Mesenchymal stem cell (in vitro differentiated cells and primary cell): ENCODE data around the gene NPLOC4.

Source experiments
- DNase-seq: peaks from one replicate; pipeline ENCODE4 v3.0.0-alpha.2; 2013
- H2AFZ ChIP-seq: one replicate; pipeline ENCODE4 v1.6.1; 2013; ENCODE audit warnings: low read depth, mild to moderate bottlenecking, control low read depth, inconsistent platforms, low read length, moderate library complexity
- H2AK5ac ChIP-seq: 2 replicates; pipeline ENCODE4 v1.6.1; 2013; ENCODE audit warnings: low read length, moderate library complexity, mild to moderate bottlenecking, inconsistent platforms; ENCODE audit not compliant: severe bottlenecking
- H2BK120ac ChIP-seq: one replicate; pipeline ENCODE4 v1.6.1; 2013; ENCODE audit warnings: low read depth, mild to moderate bottlenecking, inconsistent platforms, low read length, moderate library complexity
- H2BK12ac ChIP-seq, 2 experiments: one replicate each; pipeline ENCODE4 v1.6.1; 2013; ENCODE audit warnings: inconsistent platforms in 2 of 2, low read length in 2 of 2, mild to moderate bottlenecking in 2 of 2, moderate library complexity in 2 of 2, control low read depth in 1 of 2
- H2BK15ac ChIP-seq: one replicate; pipeline ENCODE4 v1.6.1; 2013; ENCODE audit warnings: mild to moderate bottlenecking, low read depth, inconsistent platforms; ENCODE audit not compliant: poor library complexity, severe bottlenecking
- H2BK5ac ChIP-seq: 2 replicates; pipeline ENCODE4 v1.6.1; 2013; ENCODE audit warnings: low read depth, mild to moderate bottlenecking, low read length, control low read depth, inconsistent platforms; ENCODE audit not compliant: poor library complexity, severe bottlenecking
- H3K14ac ChIP-seq, 2 experiments: one replicate each; pipeline ENCODE4 v1.6.1; 2013; ENCODE audit warnings: inconsistent platforms in 2 of 2, low read length in 2 of 2, control low read depth in 1 of 2, mild to moderate bottlenecking in 1 of 2, moderate library complexity in 1 of 2
- H3K18ac ChIP-seq, 2 experiments: one replicate each; pipeline ENCODE4 v1.6.1; 2013; ENCODE audit warnings: inconsistent platforms in 2 of 2, low read length in 2 of 2, control low read depth in 1 of 2, low read depth in 1 of 2, mild to moderate bottlenecking in 1 of 2
- H3K23ac ChIP-seq, 2 experiments: one replicate each; pipeline ENCODE4 v1.6.1; 2013; ENCODE audit warnings: inconsistent platforms in 2 of 2, low read length in 2 of 2, mild to moderate bottlenecking in 2 of 2, moderate library complexity in 2 of 2, control low read depth in 1 of 2
- H3K27ac ChIP-seq: 2 replicates; pipeline ENCODE4 v1.5.1; 2013; ENCODE audit warnings: mild to moderate bottlenecking, moderate library complexity, low read length, control low read depth, inconsistent platforms; ENCODE audit not compliant: poor library complexity, severe bottlenecking
- H3K27me3 ChIP-seq, 2 experiments: 2 replicates each; pipeline versions ENCODE4 v1.6.1 to v1.7.0; 2013; ENCODE audit warnings: low read length in 2 of 2, mild to moderate bottlenecking in 2 of 2, moderate library complexity in 2 of 2, control low read depth in 1 of 2, inconsistent platforms in 1 of 2; ENCODE audit not compliant: control insufficient read depth in 1 of 2, insufficient read depth in 1 of 2
- H3K36me3 ChIP-seq, 2 experiments: 2 replicates each; pipeline versions ENCODE4 v1.6.1 to v1.7.0; 2013; ENCODE audit warnings: low read length in 2 of 2, control low read depth in 1 of 2, inconsistent platforms in 1 of 2, low read depth in 1 of 2, mild to moderate bottlenecking in 1 of 2; ENCODE audit not compliant: insufficient read depth in 2 of 2, control insufficient read depth in 1 of 2
- H3K4ac ChIP-seq, 2 experiments: one replicate each; pipeline ENCODE4 v1.6.1; 2013; ENCODE audit warnings: inconsistent platforms in 2 of 2, low read length in 2 of 2, mild to moderate bottlenecking in 2 of 2, moderate library complexity in 2 of 2, control low read depth in 1 of 2, low read depth in 1 of 2
- H3K4me1 ChIP-seq: 2 replicates; pipeline ENCODE4 v1.6.1; 2013; ENCODE audit warnings: low read depth, low read length, control low read depth; ENCODE audit not compliant: control insufficient read depth, insufficient read depth
- H3K4me2 ChIP-seq: 2 replicates; pipeline ENCODE4 v1.6.1; 2013; ENCODE audit warnings: low read length, mild to moderate bottlenecking, inconsistent platforms; ENCODE audit not compliant: poor library complexity, severe bottlenecking
- H3K4me3 ChIP-seq, 2 experiments: 2 replicates each; pipeline versions ENCODE4 v1.5.1 to v1.7.0; 2013; ENCODE audit warnings: low read length in 2 of 2, mild to moderate bottlenecking in 2 of 2, control low read depth in 1 of 2, low read depth in 1 of 2; ENCODE audit not compliant: insufficient read depth in 1 of 2
- H3K79me1 ChIP-seq: replicated peaks from 2 replicates; pipeline ENCODE4 v1.6.1; 2013; ENCODE audit warnings: mild to moderate bottlenecking, control low read depth, low read length, inconsistent platforms; ENCODE audit not compliant: poor library complexity, severe bottlenecking
- H3K9ac ChIP-seq: 2 replicates; pipeline ENCODE4 v1.7.0; 2013; ENCODE audit warnings: mild to moderate bottlenecking, low read length, moderate library complexity
- H3K9me3 ChIP-seq: 2 replicates; pipeline ENCODE4 v1.7.0; 2013; ENCODE audit warnings: mild to moderate bottlenecking, low read length; ENCODE audit not compliant: control insufficient read depth
- H4K8ac ChIP-seq: one replicate; pipeline ENCODE4 v1.6.1; 2013; ENCODE audit warnings: inconsistent platforms, mild to moderate bottlenecking, low read length, moderate library complexity
- H4K91ac ChIP-seq: one replicate; pipeline ENCODE4 v1.6.1; 2013; ENCODE audit warnings: mild to moderate bottlenecking, low read length, inconsistent platforms
- WGBS: methylation state at CpG from one replicate; pipeline ENCODE4 v1.1.7; 2013; ENCODE audit warnings: mixed read lengths; 5-methylcytosine and 5-hydroxymethylcytosine counted together

The NPLOC4 gene

GRCh38 chr17:81535480-81536298 is 101.2 kb downstream of the NPLOC4 start:
- Histone ChIP-seq H4K91ac (no peak overlapping the region), H3K36me3 (peaks cover 21 to 30% of the 10 kb centered on the region in 2 experiments), H2BK12ac (no peak overlapping the region), H3K4me2 (no peak overlapping the region), H2BK120ac (no peak overlapping the region), H3K4me1 (peaks cover 23% of the 10 kb centered on the region), H3K18ac (no peak overlapping the region), H2AFZ (no peak overlapping the region), H3K79me1 (no peaks in the 10 kb centered on the region), H4K8ac (no peak overlapping the region), H2BK15ac (no peak overlapping the region), H3K27me3 (peaks cover 20 to 44% of the 10 kb centered on the region in 2 experiments), H3K27ac (no peak overlapping the region), H3K9ac (no peak overlapping the region), H3K14ac (no peak overlapping the region), H3K4me3 (no peak overlapping the region), H2BK5ac (no peak overlapping the region), H2AK5ac (no peak overlapping the region), H3K4ac (no peak overlapping the region), H3K9me3 (no peaks in the 10 kb centered on the region), H3K23ac (no peak overlapping the region)
- DNase-seq = no peak
- WGBS = 86% methylated on average over 13 of the region's 13 CpGs

GRCh38 chr17:81535007-81535328 is 101.9 kb downstream of the NPLOC4 start:
- Histone ChIP-seq H3K27ac (no peak overlapping the region), H2BK12ac (no peak overlapping the region), H3K4me3 (no peak overlapping the region), H3K27me3 (peaks cover 20 to 44% of the 10 kb centered on the region in 2 experiments), H2AFZ (no peak overlapping the region), H3K36me3 (peaks cover 14 to 23% of the 10 kb centered on the region in 2 experiments), H3K4me2 (no peak overlapping the region), H3K18ac (no peak overlapping the region), H3K4me1 (peaks cover 23% of the 10 kb centered on the region), H2BK15ac (no peak overlapping the region), H4K91ac (no peak overlapping the region), H2BK120ac (no peak overlapping the region), H2BK5ac (no peak overlapping the region), H4K8ac (no peak overlapping the region), H3K14ac (no peak overlapping the region), H3K23ac (no peak overlapping the region), H2AK5ac (no peak overlapping the region), H3K9ac (no peak overlapping the region), H3K9me3 (no peaks in the 10 kb centered on the region), H3K79me1 (no peaks in the 10 kb centered on the region), H3K4ac (no peak overlapping the region)
- DNase-seq = no peak
- 87% methylated on average over 5 of the region's 5 CpGs for WGBS

GRCh38 chr17:81534157-81535006 is 102.5 kb downstream of the NPLOC4 start:
- peaks cover 20 to 46% of the 10 kb centered on the region in 2 experiments for H3K27me3 ChIP-seq
- no peak overlapping the region for H2BK120ac ChIP-seq
- H3K4me3 ChIP-seq = no peak overlapping the region
- no peak overlapping the region for H2AK5ac ChIP-seq
- no peak overlapping the region for H2BK5ac ChIP-seq
- peaks cover 9 to 17% of the 10 kb centered on the region in 2 experiments for H3K36me3 ChIP-seq
- no peak overlapping the region for H3K14ac ChIP-seq
- no peak overlapping the region for H2AFZ ChIP-seq
- H3K4me1 ChIP-seq = peaks cover 23% of the 10 kb centered on the region
- no peak overlapping the region for H3K9ac ChIP-seq
- H3K79me1 ChIP-seq = no peaks in the 10 kb centered on the region
- H4K8ac ChIP-seq = no peak overlapping the region
- no peak overlapping the region for H2BK15ac ChIP-seq
- no peak overlapping the region for H4K91ac ChIP-seq
- no peak overlapping the region for H3K18ac ChIP-seq
- no peak overlapping the region for H2BK12ac ChIP-seq
- H3K4ac ChIP-seq = no peak overlapping the region
- WGBS = 89% methylated on average over 4 of the region's 6 CpGs
- H3K9me3 ChIP-seq = no peaks in the 10 kb centered on the region
- no peak overlapping the region for H3K23ac ChIP-seq
- H3K4me2 ChIP-seq = no peak overlapping the region
- H3K27ac ChIP-seq = no peak overlapping the region
- DNase-seq = no peak
